Activated T-cell treated with anti-CD3 and anti-CD28 coated beads for 48 hours (primary cell): Measurements from ENCODE around the gene SLC10A1.
A peak's percentile ranks its signal among the peaks of the same experiment; 100 is the strongest.
"Not testable (repeated sequence)": the region's sequence is repeated elsewhere in the genome, so short reads cannot be mapped to it uniquely, and the experiment has no call there.

ENCODE experiments used
- DNase-seq: peaks from one replicate; pipeline ENCODE4 v3.0.0-alpha.2; 2020; ENCODE audit warnings: low read depth

Gene SLC10A1

DNA sequence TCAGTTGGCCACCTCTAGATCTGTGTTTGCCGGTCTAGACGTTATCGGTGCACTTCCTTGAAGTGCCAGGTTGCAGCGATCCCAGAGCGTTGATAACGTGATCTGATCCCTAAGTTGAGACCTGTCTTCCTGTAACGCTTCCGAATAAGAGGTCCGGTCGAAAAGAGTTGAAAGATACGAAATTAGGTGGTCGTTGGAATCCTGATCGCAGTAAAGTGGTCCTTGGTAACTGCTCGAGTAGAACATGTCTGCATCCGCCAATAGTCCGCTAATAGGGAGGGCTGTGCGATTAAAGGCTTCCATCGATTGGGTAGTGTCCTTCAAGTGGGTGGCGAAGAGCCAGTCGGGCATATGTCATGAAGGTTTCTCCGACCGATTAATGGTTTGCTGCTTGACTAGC, 27.4 kb downstream of the SLC10A1 start:
- no peak for DNase-seq

DNA sequence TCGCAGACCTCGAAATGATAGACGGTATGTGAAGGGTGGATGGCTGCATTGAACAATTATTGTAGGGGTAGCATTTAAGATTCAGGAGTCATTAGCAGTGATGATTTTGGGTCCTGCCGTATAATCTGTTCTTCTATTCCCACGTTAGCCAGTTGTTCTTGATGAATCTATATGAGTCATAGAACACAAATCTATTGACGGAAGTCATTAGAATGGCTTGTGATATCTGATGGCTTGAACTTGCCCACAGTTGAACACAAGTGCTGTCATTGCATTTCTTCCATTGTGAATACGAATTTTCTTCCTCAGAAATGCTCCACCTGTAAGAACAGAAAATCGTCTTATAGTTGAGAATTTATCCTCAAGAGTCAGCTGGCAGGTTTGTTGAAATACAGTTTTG, 28.2 kb downstream of the SLC10A1 start:
- no peak for DNase-seq

GRCh38 chr14:69767369-69767999, 29.6 kb downstream of the SLC10A1 start:
- DNase-seq, result peak; percentile 95

- DNase-seq, result peak; percentile 91
These were observed 30.1 kb downstream of the SLC10A1 start, which contains the start of gene SRSF5 for GRCh38 chr14:69766984-69767368. SRSF5 (plus strand) TSS chr14:69767142; CDS start chr14:69768157, 1,015 bp downstream.

DNA sequence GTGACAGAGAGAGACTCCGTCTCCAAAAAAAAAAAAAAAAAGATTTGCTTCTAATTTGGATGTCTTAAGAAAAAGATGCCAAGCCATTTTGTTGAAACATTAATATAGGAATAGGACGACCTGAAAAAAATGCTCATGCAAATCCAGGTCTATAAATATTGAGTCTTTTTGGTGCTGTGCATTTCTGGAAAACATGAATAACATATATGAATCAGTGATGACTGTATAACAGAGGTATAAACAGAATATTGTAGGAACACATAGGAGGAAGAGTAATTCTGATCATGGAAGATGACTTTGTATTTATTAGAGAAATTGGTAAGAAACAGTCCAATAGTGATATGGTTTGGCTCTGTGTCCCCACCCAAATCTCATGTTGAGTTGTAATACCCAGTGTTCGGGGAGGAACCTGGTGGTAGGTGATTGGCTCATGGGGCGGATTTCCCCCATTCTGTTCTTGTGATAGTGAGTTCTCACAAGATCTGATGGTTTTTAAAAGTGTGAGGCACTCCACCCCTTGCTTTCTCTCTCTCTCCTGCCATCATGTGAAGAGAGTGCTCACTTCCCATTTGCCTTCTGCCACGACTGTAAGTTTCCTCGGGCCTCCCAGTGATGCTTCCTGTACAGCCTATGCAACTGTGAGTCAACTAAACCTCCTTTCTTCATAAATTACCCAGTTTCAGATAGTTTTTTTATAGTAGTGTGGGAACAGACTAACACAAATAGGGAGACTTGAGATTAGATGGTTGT, 33.1 kb downstream of the SLC10A1 start:
- peak; percentile 20 for DNase-seq

DNA sequence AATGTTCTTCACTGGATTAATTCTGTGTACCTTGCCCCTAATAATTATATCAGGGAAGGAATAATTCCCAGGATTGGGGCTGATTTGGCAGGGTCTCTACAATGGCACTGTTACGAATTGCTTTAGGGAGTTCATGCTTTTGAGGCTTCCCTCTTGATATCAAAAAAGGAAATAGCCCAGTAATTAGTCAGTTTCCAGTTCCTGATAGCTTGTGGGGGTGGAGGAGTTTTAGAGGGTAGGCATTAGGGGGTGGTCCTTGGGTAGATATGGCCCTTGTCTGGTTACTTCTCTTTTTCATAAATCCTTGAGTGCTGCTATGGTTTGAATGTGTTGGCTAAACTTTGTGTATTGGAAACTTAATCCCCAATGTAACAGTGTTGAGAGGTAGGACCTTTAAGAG, 36.2 kb downstream of the SLC10A1 start:
- no peak for DNase-seq

DNA sequence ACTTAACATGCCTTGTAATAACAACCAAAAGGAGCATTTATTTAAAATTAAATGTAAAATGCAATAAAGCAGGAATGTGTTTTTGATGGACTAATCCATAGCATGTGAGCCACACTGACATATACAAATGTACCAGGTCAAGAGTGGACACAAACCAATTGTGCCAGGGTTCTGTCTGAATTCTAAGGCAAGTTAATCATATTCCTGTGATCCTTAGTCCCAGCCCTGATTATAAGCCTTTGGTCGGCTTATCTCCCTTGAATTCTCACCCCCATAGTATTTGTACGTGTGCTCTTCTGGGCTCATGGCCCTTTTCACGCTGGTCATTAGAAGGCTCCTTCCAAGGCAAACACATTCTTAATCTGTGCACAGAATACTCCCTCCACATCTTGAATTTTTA, 40.7 kb downstream of the SLC10A1 start:
- DNase-seq, result no peak

- DNase-seq, result no peak
These were observed 41.3 kb downstream of the SLC10A1 start for GRCh38 chr14:69755784-69756183.

DNA sequence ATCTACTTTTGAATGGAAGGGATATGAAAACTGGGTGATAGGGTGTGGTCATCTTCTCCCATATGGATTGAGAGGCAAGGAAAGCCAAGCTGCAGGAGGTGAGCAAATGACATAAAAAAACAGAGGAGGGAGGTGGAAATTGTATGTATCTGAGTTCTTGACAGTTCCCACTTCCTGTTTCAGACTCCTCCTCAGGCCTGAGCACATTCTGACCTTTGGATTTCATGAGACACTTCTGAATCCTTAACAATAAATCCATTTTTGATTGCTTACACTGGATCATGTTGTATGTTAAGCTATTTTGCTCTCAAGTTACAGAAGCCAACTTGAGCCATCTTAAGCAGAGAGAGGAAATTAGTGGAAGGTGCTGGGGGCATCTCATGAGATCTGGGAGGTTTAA, 41.7 kb downstream of the SLC10A1 start:
- no peak for DNase-seq

DNA sequence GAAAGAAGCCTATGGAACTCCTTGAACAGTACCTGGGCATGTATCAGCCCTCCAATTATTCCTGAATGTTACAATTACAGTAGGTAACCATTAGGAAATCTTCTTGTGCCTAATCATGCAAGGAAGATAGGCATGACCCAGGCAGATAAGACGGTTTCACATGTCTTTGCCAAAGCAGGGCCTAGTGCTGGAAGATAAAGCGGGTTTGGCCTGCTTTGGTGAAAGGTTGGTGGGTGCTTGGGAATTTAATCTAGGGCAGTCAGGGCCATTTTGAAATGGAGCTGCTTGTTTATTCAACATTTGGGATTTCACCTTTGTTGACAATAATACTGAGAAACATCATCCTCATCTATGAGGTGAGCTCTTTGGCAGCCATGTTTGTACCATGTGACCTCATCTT, 42.6 kb downstream of the SLC10A1 start:
- no peak for DNase-seq

GRCh38 chr14:69753860-69754259, 43.2 kb downstream of the SLC10A1 start:
- DNase-seq, result no peak

GRCh38 chr14:69752773-69753172, 44.3 kb downstream of the SLC10A1 start:
- DNase-seq, result no peak

GRCh38 chr14:69750495-69750894, 46.5 kb downstream of the SLC10A1 start:
- DNase-seq, result no peak

DNA sequence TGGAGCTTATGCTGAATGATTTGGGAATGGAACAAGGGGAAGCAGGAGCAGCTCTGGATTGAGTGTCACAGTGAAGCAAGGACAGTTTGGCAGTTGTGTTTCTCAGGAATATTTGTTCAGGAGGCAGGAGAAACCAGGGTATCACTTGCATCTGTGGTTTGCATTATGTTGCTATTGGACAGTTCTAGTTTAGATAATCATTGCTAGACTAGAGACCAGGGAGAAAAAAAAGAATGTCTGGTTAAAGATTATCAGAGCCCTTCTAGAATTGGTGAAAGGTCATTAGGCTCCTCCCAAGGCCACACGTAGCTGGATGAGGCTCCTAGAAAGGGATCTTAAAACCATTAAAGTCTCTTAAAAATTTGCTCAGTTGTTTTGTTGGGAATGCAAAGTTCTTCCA, 47.1 kb downstream of the SLC10A1 start:
- DNase-seq, result no peak

DNA sequence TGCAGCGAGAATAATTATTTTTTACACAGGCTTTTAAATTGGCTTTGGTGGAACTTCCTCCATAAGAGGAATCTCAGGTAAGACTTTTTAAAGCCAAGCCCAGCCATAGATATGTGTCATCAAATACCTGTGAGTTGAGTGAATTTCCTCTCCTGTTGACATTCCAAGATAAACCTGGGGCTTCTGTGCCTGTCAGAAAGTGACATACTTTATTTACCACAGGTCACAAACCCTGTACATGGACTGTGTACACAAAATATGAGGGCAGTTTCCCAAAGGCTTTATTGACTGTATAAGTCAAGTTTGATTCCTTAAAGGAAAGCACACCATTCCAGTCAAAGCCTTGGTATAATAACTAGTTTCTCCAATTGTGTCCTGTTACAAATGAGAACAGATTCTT, 56.0 kb downstream of the SLC10A1 start:
- DNase-seq, result no peak

- DNase-seq, result not testable (repeated sequence)
These were observed 60.6 kb downstream of the SLC10A1 start for GRCh38 chr14:69736405-69736804.

- not testable (repeated sequence) for DNase-seq
These were observed 65.0 kb downstream of the SLC10A1 start for GRCh38 chr14:69731919-69732598.

DNA sequence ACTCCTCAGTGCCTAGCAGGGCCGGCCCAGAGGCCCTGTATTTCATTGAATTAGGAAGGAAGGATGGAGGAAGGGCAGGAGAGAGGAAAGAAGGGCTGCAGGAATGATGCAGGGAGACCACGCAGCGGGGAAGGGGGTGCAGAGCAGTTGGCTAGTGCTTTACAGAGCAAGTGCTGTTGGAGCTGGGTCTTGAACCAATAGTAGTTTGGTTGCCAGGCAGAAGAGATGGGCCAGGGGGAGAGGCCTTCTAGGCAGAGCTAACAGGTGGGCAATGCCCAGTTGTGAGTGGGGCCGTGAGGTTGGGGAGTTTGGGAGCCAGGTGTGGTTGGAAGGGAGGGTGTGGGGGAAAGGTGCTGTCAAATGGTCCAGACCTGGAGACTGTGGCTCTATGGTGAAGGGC, 69.2 kb downstream of the SLC10A1 start:
- no peak for DNase-seq

DNA sequence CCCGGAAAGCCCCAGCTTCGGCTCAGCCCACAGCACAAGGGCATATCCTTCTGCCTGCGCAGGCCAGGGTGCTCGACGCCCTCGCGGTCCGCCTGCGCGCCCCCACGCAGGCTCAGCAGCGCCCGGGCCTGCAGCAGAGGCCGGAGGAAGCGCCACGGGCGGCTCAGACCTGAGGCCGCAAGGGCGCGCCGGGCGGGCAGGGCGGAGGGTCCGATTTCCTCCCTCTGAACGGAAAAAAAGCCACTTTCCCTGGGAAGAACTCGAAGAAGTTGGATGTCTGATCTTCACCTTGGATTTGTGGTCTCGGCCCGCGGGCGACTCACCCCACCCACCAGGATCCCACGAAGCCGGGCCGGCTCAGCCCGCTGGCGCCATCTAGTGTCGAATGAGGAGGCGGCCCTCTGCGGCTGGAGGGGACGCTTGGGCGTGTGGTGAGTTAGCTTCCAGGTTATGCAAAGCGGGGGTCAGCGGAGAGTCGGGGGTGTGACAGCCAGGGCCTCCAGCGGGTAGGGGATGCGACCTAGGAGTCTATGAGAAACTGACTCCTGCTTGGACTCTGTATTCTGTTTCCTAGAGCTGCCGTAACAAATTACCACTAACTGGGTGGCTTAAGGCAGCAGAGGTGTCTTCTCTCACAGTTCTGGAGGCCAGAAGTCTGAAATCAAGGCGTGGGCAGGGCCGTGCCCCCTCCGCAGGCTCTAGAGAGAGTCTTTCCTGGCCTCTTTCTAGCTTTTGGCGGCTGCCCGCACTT, 70.1 kb downstream of the SLC10A1 start:
- DNase-seq, result peak; percentile 80
